Measurements from ENCODE around the gene STRN.
"Not testable (repeated sequence)": the region's sequence is repeated elsewhere in the genome, so short reads cannot be mapped to it uniquely, and the experiment has no call there.

Gene STRN

GRCh38 chr2:36861896-36862295 is 104.4 kb downstream of the STRN start:
- no peak for DNase-seq (ENCODE audit: insufficient read length, low spot score)
- no peak for FAIRE-seq
- TF ChIP-seq POLR2A (IDR thresholded peaks at IDR 0.05; ENCODE audit: low read depth, low read length), result no peak

- no peak for FAIRE-seq
Measured at GRCh38 chr2:36859366-36859792, 107.0 kb downstream of the STRN start.

GRCh38 chr2:36858551-36859365 is 107.6 kb downstream of the STRN start:
- no peak for TF ChIP-seq POLR2A (IDR thresholded peaks at IDR 0.05; ENCODE audit: low read depth, low read length)
- DNase-seq (ENCODE audit: insufficient read length, low spot score) (no peak), FAIRE-seq (peak; percentile 45)

More at GRCh38 chr2:36859366-36859792, 107.0 kb downstream of the STRN start:
- TF ChIP-seq POLR2A (IDR thresholded peaks at IDR 0.05; ENCODE audit: low read depth, low read length), result no peak
- no peak for DNase-seq (ENCODE audit: insufficient read length, low spot score)

- FAIRE-seq, result no peak
- DNase-seq (ENCODE audit: insufficient read length, low spot score), result no peak
- TF ChIP-seq POLR2A (IDR thresholded peaks at IDR 0.05; ENCODE audit: low read depth, low read length), result no peak
Measured at GRCh38 chr2:36857713-36858112, 108.6 kb downstream of the STRN start.

- DNase-seq (ENCODE audit: insufficient read length, low spot score), result no peak
- no peak for TF ChIP-seq POLR2A (IDR thresholded peaks at IDR 0.05; ENCODE audit: low read depth, low read length)
- FAIRE-seq, result no peak
Measured at GRCh38 chr2:36855429-36855828, 110.9 kb downstream of the STRN start.

GRCh38 chr2:36854241-36854640 is 112.1 kb downstream of the STRN start:
- DNase-seq (ENCODE audit: insufficient read length, low spot score) (no peak), FAIRE-seq (no peak)
- no peak for TF ChIP-seq POLR2A (IDR thresholded peaks at IDR 0.05; ENCODE audit: low read depth, low read length)

- TF ChIP-seq POLR2A (IDR thresholded peaks at IDR 0.05; ENCODE audit: low read depth, low read length), result no peak
- DNase-seq (ENCODE audit: insufficient read length, low spot score), result no peak
- no peak for FAIRE-seq
Measured at GRCh38 chr2:36849265-36849664, 117.1 kb downstream of the STRN start.

GRCh38 chr2:36843838-36844237 is 122.5 kb downstream of the STRN start:
- TF ChIP-seq POLR2A (IDR thresholded peaks at IDR 0.05; ENCODE audit: low read depth, low read length), result no peak
- FAIRE-seq, result no peak
- no peak for DNase-seq (ENCODE audit: insufficient read length, low spot score)

GRCh38 chr2:36839976-36840617 is 126.2 kb downstream of the STRN start:
- TF ChIP-seq POLR2A (IDR thresholded peaks at IDR 0.05; ENCODE audit: low read depth, low read length), result no peak
- DNase-seq (ENCODE audit: insufficient read length, low spot score) (no peak), FAIRE-seq (no peak)

GRCh38 chr2:36834731-36835524 is 131.4 kb downstream of the STRN start:
- no peak for DNase-seq (ENCODE audit: insufficient read length, low spot score)
- no peak for TF ChIP-seq POLR2A (IDR thresholded peaks at IDR 0.05; ENCODE audit: low read depth, low read length)
- no peak for FAIRE-seq

- FAIRE-seq (no peak), DNase-seq (ENCODE audit: insufficient read length, low spot score) (no peak)
- no peak for TF ChIP-seq POLR2A (IDR thresholded peaks at IDR 0.05; ENCODE audit: low read depth, low read length)
Measured at GRCh38 chr2:36834203-36834602, 132.1 kb downstream of the STRN start.

GRCh38 chr2:36831185-36831584 is 135.2 kb downstream of the STRN start:
- no peak for FAIRE-seq
- TF ChIP-seq POLR2A (IDR thresholded peaks at IDR 0.05; ENCODE audit: low read depth, low read length), result no peak
- DNase-seq (ENCODE audit: insufficient read length, low spot score), result no peak

GRCh38 chr2:36824683-36825082 is 141.7 kb downstream of the STRN start:
- DNase-seq (ENCODE audit: insufficient read length, low spot score); FAIRE-seq: not testable (repeated sequence)

GRCh38 chr2:36824273-36824672 is 142.1 kb downstream of the STRN start:
- no peak for TF ChIP-seq POLR2A (IDR thresholded peaks at IDR 0.05; ENCODE audit: low read depth, low read length)
- DNase-seq (ENCODE audit: insufficient read length, low spot score), result no peak
- FAIRE-seq, result no peak

All from H54 (cell line).